Measurements from ENCODE around the gene NCF2. TPM values are rescaled to one million over a fixed set of nuclear protein-coding genes. Genes with fewer than 3 reads are reported as not detected.

NCF2 gene
- total RNA-seq, 1 donor, result not detected

- no peak for TF ChIP-seq CTCF (IDR thresholded peaks at IDR 0.05; ENCODE audit: insufficient read depth, low read depth, low read length)
- DNase-seq (ENCODE audit: low read depth), result no peak
- no peak overlapping the region for H3K4me3 ChIP-seq (ENCODE audit: low read depth, low read length)
Observed at GRCh38 chr1:183577897-183578465, 12.3 kb downstream of the NCF2 start.

- H3K4me3 ChIP-seq (ENCODE audit: low read depth, low read length), result no peak overlapping the region
- TF ChIP-seq CTCF (IDR thresholded peaks at IDR 0.05; ENCODE audit: insufficient read depth, low read depth, low read length), result no peak
- DNase-seq (ENCODE audit: low read depth), result no peak
Observed at GRCh38 chr1:183576537-183576936, 13.7 kb downstream of the NCF2 start.

GRCh38 chr1:183575606-183576005 is 14.7 kb downstream of the NCF2 start:
- TF ChIP-seq CTCF (IDR thresholded peaks at IDR 0.05; ENCODE audit: insufficient read depth, low read depth, low read length), result no peak
- DNase-seq (ENCODE audit: low read depth), result no peak

GRCh38 chr1:183572721-183573120 is 17.5 kb downstream of the NCF2 start:
- DNase-seq (ENCODE audit: low read depth), result no peak
- TF ChIP-seq CTCF (IDR thresholded peaks at IDR 0.05; ENCODE audit: insufficient read depth, low read depth, low read length), result no peak
- H3K4me3 ChIP-seq (ENCODE audit: low read depth, low read length), result no peak overlapping the region

More at GRCh38 chr1:183575606-183576005, 14.7 kb downstream of the NCF2 start:
- no peak overlapping the region for H3K4me3 ChIP-seq (ENCODE audit: low read depth, low read length)

- TF ChIP-seq CTCF (IDR thresholded peaks at IDR 0.05; ENCODE audit: insufficient read depth, low read depth, low read length), result no peak
- no peak overlapping the region for H3K4me3 ChIP-seq (ENCODE audit: low read depth, low read length)
- no peak for DNase-seq (ENCODE audit: low read depth)
Observed at GRCh38 chr1:183571678-183572268, 18.5 kb downstream of the NCF2 start.

- no peak overlapping the region for H3K4me3 ChIP-seq (ENCODE audit: low read depth, low read length)
- DNase-seq (ENCODE audit: low read depth), result no peak
- TF ChIP-seq CTCF (IDR thresholded peaks at IDR 0.05; ENCODE audit: insufficient read depth, low read depth, low read length), result no peak
Observed at GRCh38 chr1:183570451-183570850, 19.8 kb downstream of the NCF2 start.

- H3K4me3 ChIP-seq (ENCODE audit: low read depth, low read length), result no peak overlapping the region
- TF ChIP-seq CTCF (IDR thresholded peaks at IDR 0.05; ENCODE audit: insufficient read depth, low read depth, low read length), result no peak
- no peak for DNase-seq (ENCODE audit: low read depth)
Observed at GRCh38 chr1:183569801-183570200, 20.5 kb downstream of the NCF2 start.

Data from fibroblast of villous mesenchyme (primary cell).